Muscle layer of colon (tissue), 2 donors: ENCODE results near the gene TAMALIN.
A peak's percentile ranks its signal among the peaks of the same experiment; 100 is the strongest.

Source experiments
- H3K27ac ChIP-seq: one replicate; pipeline ENCODE4 v1.7.0; 2013; ENCODE audit warnings: low read depth, mild to moderate bottlenecking, low read length, moderate library complexity
- H3K27me3 ChIP-seq, 2 donors: one replicate each; pipeline ENCODE4 v1.7.0; 2013; ENCODE audit warnings: low read length in 2 of 2, mild to moderate bottlenecking in 2 of 2; ENCODE audit not compliant: insufficient read depth in 2 of 2, control insufficient read depth in 1 of 2
- H3K36me3 ChIP-seq: one replicate; pipeline ENCODE4 v1.7.0; 2013; ENCODE audit warnings: mild to moderate bottlenecking, low read length; ENCODE audit not compliant: insufficient read depth
- H3K4me1 ChIP-seq: one replicate; pipeline ENCODE4 v1.7.0; 2013; ENCODE audit warnings: mild to moderate bottlenecking, low read length; ENCODE audit not compliant: insufficient read depth
- H3K4me3 ChIP-seq, 2 donors: one replicate each; pipeline ENCODE4 v1.7.0; 2013; ENCODE audit warnings: low read length in 2 of 2, low read depth in 1 of 2, mild to moderate bottlenecking in 1 of 2, moderate library complexity in 1 of 2
- H3K9ac ChIP-seq: one replicate; pipeline ENCODE4 v1.7.0; 2013; ENCODE audit warnings: low read length
- H3K9me3 ChIP-seq: one replicate; pipeline ENCODE4 v1.7.0; 2013; ENCODE audit warnings: mild to moderate bottlenecking, low read length
- donor health status: abdominal sarcoma.
- donor health status: Adenocarcinoma of cecum.

Gene TAMALIN

DNA sequence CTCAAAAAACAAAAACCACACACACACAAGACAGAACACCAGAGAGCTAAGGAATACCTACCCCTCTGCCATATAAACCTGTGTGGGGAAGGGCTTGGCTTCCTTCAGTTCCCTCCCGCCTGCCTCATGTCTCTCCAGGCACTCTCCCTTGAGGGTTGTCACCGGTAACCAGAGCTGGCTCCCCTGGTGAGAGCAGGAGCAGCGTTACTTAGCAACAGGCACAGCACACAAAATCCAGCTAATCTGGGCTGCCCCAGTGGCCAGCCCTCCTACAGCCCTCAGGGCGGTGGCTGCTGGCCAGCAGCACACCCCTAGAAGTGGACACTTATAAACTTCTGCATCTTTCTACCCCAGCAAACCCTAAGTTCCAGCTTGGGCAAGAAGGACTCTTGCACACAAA is 22.9 kb downstream of the TAMALIN start:
- no peak overlapping the region for H3K27ac ChIP-seq
- H3K4me1 ChIP-seq: peaks cover 54% of the 10 kb centered on the region
- H3K27me3 ChIP-seq: no peaks in the 10 kb centered on the region
- no peak overlapping the region for H3K4me3 ChIP-seq
- no peak overlapping the region for H3K9ac ChIP-seq
- no peaks in the 10 kb centered on the region for H3K9me3 ChIP-seq
- no peaks in the 10 kb centered on the region for H3K36me3 ChIP-seq

DNA sequence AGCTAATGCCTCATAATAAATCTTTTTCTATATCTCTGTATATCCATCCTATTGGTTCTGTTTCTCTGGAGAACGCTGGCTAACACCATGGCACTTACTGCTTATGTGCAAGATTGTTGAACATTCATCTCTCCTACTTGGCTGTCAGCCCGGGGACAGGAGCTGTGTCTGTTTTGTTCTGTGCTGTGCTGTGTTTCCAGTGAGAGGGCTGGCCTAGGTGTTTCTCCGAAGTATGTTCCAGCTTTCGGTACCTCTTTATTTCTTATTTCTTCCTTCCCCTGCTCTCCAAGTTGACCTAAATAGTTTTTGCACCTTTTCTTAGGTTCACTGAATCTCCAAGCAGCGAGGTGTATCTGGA is 25.7 kb downstream of the TAMALIN start:
- Histone ChIP-seq H3K27ac (peak overlapping the region; percentile 43), H3K9me3 (no peaks in the 10 kb centered on the region), H3K36me3 (no peaks in the 10 kb centered on the region), H3K27me3 (no peaks in the 10 kb centered on the region), H3K4me1 (peaks cover 35% of the 10 kb centered on the region), H3K4me3 (peak overlapping the region in 1 of 2 donors; percentile 55), H3K9ac (peak overlapping the region; percentile 51)

DNA sequence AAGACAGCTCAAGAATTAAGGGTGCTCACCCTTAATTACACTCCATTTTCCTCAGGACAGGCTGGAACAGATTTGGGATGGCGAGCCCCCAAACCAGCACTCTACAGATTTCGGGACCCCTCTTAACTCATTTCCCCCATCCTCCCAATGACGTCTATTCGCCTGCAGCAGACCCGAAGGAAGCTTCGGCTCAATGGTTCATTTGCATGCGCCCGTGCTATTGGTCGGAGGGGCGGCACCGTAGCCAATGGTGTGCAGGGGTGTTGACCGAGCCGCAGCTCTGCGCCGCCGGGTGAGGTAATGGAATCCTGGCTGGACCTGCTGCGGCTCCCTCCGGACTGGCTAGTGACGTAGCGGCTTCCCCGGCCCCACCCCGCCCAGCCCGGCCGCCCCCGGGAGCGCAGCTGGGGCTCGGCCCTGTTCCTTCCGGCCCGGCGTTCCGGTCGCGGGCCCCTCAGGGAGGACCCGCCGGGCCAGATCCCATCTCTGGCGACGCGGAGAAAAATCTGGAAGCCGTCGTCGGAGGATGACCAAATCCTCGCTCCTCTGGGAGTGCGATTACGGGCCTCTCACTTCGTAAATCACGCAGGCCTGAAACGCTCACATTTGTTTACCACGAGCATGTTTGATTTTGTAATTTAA is 26.2 kb downstream of the TAMALIN start:
- Histone ChIP-seq H3K27ac (peak overlapping the region; percentile 94), H3K9me3 (no peaks in the 10 kb centered on the region), H3K27me3 (no peaks in the 10 kb centered on the region), H3K4me3 (peak overlapping the region; percentile 31 to 55), H3K9ac (peak overlapping the region; percentile 58), H3K36me3 (no peaks in the 10 kb centered on the region), H3K4me1 (peaks cover 32% of the 10 kb centered on the region)

DNA sequence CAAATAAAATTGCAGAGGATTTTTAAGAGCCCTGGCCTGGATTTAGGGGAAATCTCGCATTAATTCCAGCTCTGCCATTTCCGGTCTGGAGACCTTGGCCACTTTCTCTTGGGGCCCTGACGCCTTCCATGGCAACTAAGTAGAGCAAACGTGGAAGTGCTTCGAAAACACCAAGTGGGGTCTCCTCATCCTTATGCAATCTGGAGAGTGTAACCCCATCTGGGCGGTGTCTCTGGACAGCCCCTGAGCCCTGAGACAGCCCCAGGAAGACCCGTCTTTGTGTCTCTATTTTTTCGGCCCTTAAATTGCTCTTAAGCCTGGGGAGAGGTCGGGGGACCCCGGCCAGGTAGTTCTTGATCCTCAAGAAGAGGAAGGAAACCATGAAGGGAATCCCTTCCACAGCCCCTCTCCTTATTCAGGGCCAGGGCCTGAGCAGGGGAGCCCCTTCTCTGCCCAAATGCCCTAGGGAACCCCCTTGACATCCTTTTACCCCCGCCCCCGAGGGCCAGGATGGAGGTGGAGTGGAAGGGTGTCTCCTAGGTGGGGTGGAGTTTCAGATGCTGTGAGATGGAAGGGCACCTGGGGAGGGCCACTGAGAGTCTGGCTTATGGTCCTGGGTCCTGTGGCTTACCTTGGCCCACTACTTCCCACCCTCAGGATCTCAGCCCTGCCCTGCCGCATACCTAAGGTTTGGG is 26.8 kb downstream of the TAMALIN start:
- H3K27me3 ChIP-seq: no peaks in the 10 kb centered on the region
- peak overlapping the region; percentile 94 for H3K27ac ChIP-seq
- no peaks in the 10 kb centered on the region for H3K36me3 ChIP-seq
- peaks cover 37% of the 10 kb centered on the region for H3K4me1 ChIP-seq
- peak overlapping the region; percentile 58 for H3K9ac ChIP-seq
- H3K4me3 ChIP-seq: peak overlapping the region; percentile 31 to 37
- H3K9me3 ChIP-seq: no peaks in the 10 kb centered on the region

DNA sequence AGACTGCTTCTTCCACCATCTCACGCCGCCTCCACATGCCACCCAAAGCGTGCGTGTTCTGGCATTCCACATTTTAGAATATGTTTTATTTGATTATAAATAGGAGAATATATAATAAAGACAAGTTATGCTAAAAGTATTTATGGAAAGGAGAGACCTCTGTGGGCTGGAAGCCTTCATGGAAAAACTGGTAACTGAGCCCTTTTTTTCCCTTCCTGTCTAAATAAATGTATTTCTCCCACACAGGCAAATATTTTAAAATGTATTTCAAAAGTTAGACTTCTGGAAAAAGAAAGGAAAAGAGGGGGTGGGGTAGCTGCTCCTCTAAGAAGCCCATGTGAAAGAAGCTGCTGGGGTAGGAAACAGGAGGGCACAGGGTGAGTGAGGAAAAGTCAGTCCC is 28.4 kb downstream of the TAMALIN start:
- Histone ChIP-seq H3K27ac (no peak overlapping the region), H3K9me3 (no peaks in the 10 kb centered on the region), H3K4me1 (peaks cover 38% of the 10 kb centered on the region), H3K27me3 (no peaks in the 10 kb centered on the region), H3K9ac (no peak overlapping the region), H3K36me3 (no peaks in the 10 kb centered on the region), H3K4me3 (no peak overlapping the region)

DNA sequence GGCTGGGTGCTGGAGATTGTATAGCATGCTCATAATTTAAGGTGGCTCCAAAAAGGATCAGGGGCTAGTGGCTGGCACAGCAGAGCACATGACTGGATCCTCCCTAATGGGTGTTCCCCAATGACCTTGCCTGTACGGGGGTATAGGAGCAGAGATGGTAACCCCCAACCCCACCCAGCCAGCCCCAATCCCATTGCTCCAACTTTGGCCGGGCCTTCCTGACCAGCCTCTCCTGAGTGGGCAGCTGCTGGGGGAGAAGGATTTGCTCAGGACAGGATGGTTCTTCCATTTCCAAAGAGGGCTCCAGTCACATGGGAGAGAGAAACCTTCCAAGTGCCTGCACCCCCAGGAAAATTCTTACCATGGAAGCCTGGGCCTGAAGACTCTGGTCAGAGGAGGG is 29.2 kb downstream of the TAMALIN start:
- Histone ChIP-seq H3K9ac (peak overlapping the region; percentile 63), H3K27ac (peak overlapping the region; percentile 80), H3K4me3 (peak overlapping the region in 1 of 2 donors; percentile 42), H3K36me3 (no peaks in the 10 kb centered on the region), H3K9me3 (no peaks in the 10 kb centered on the region), H3K27me3 (no peaks in the 10 kb centered on the region), H3K4me1 (peaks cover 38% of the 10 kb centered on the region)

DNA sequence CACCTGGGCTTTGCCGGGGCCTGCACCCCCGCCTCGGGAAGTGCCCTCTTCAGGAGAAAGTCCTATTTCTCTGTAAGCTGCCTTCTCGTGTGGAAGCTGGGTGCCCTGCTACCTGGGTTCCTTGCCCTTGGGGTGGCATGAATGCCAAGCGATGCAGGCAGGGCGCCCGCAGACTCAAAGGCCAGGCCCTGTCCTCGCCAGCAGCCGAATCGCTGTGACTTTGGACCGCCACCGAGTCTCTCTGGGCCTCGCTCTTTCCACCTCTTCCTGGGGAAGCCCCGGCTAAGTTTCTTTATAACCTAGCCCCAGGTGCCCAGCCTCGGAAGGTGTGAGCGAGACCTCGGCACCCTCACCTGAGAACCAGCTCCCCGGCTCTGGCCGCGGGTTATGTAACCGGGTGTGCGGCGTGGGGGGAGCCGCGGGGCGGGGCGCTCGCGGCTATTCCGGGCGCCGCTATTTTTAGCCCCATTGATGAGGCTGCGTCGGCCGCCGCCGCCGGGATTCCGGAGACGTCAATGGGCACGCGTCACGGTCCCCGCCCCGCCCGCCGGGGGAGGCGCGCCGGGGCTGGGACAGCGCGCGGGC is 29.9 kb downstream of the TAMALIN start:
- Histone ChIP-seq H3K9me3 (no peaks in the 10 kb centered on the region), H3K27me3 (no peaks in the 10 kb centered on the region), H3K36me3 (no peaks in the 10 kb centered on the region), H3K4me1 (peaks cover 38% of the 10 kb centered on the region), H3K4me3 (peak overlapping the region; percentile 7 to 42), H3K9ac (peak overlapping the region; percentile 63), H3K27ac (peak overlapping the region; percentile 80)

DNA sequence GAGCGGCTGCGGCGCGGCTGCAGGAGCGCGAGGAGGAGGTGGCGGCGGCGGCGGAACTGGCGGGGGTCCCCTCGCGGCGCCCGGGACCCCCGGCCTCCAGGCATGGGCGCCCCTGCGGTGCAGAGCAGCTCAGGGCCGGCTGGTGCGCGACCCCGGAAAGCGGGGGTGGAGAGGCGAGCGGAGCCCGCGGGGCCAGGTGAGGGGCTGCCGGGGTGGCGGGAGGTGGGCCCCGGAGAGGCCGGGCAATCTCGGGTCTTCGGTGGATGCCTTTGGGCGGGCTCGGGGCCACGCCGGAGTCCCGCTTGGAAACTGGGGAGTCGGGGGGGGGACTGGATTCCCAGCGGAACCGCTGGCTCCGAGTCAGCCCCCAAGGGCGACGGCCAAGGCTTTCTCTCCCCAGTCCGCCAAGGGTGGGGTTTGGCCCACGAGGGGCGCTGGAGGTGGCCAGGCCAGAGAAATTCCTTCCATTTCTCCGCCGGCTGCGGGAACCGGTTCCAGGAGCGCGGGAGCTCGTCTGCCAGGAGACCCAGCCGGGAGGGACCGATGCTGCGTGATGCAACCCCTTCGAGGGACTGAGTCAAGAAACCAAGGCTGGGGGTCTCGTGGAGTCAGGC is 30.6 kb downstream of the TAMALIN start:
- Histone ChIP-seq H3K4me3 (peak overlapping the region; percentile 59 to 68), H3K9ac (peak overlapping the region; percentile 53), H3K27me3 (no peaks in the 10 kb centered on the region), H3K27ac (peak overlapping the region; percentile 84), H3K36me3 (no peaks in the 10 kb centered on the region), H3K9me3 (no peaks in the 10 kb centered on the region), H3K4me1 (peaks cover 32% of the 10 kb centered on the region)

DNA sequence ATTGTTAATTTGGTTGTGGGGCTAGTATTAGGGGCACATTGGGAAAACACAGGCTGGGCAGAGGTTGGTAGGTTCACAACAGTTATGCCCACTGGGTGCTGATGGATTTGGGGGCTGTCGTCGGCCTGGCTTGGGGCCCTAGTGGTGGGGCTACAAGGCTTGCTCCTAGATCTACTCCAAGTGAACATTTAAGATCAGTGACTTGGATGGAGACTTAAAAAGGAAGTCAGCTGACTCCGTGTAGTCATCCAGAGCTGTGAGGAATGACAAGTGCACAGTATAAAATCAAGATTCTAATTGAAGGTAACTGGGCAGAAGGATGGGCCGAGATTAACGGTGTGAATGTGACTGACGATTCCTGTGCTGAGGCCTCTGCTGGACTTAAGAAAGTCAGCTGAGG is 31.7 kb downstream of the TAMALIN start:
- peaks cover 40% of the 10 kb centered on the region for H3K4me1 ChIP-seq

DNA sequence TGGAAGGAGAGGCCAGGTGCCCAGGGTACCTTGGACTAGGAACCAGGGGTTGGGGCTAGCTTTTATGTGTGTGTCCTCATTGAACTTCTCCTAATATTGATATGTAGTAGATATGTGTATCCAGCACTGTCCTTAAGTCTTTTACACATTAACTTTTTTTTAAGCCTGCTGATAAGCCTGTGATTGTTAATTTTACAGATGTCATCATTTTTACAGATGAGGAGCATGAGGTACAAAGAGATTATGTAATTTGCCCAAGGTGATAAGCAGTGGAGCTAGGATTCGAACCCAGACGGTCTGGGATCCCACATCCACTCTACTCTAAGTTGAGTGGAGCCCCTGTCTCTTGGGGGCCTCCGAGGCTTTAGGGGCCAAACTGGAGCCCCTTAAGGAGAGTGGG is 34.3 kb downstream of the TAMALIN start:
- Histone ChIP-seq H3K36me3 (no peaks in the 10 kb centered on the region), H3K27ac (no peak overlapping the region), H3K9me3 (no peaks in the 10 kb centered on the region), H3K4me3 (no peak overlapping the region), H3K27me3 (no peaks in the 10 kb centered on the region), H3K4me1 (peaks cover 57% of the 10 kb centered on the region), H3K9ac (no peak overlapping the region)

More for the DNA sequence above, 31.7 kb downstream of the TAMALIN start:
- Histone ChIP-seq H3K4me3 (peak overlapping the region in 1 of 2 donors; percentile 8), H3K27me3 (no peaks in the 10 kb centered on the region), H3K9me3 (no peaks in the 10 kb centered on the region), H3K9ac (no peak overlapping the region), H3K36me3 (no peaks in the 10 kb centered on the region), H3K27ac (no peak overlapping the region)

DNA sequence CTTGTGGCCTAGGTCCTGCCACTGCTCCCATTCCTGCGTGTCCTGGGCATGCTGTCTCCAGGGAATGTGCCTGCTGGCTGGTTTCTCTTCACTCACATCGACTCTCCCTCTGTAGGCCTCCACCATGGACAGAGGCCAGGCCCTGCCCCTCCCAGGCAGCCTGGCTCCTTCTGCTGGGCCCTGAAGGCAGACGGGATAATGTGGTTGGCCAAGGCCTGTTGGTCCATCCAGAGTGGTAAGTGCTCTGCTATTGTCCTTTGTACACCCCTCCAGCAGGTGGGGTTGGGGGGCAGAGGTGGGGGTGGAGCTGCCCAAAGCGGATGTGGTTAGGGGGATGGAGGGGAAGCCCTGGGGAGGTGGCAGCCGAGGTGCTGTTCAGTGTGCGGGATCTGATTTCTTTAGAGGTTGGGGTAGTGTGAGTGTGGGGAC is 35.0 kb downstream of the TAMALIN start:
- Histone ChIP-seq H3K4me1 (peaks cover 56% of the 10 kb centered on the region), H3K36me3 (no peaks in the 10 kb centered on the region), H3K4me3 (no peak overlapping the region), H3K9ac (no peak overlapping the region), H3K9me3 (no peaks in the 10 kb centered on the region), H3K27me3 (no peaks in the 10 kb centered on the region), H3K27ac (no peak overlapping the region)
